HEK293 (cell line): ENCODE results near the gene SIRPB2.

Experiments
- CTCF ChIA-PET: fragments of 350-600 bp; formaldehyde crosslinking; extraction: SDS; loops from one replicate; lab custom pipeline; 2021; ENCODE audit warnings: antibody characterized with exemption; lab: Yijun Ruan, JAX
- POLR2A ChIA-PET: fragments of 300-600 bp; formaldehyde crosslinking; extraction: SDS; loops from one replicate; lab custom pipeline; 2020; ENCODE audit warnings: antibody characterized with exemption, inconsistent platforms; lab: Yijun Ruan, JAX
- H3K27ac ChIP-seq: fragments of 200-500 bp; sonication (Bioruptor generic); 2 replicates; pipeline ENCODE4 v1.5.1; 2014; ENCODE audit warnings: low read depth, low read length, control low read depth, inconsistent platforms; ENCODE audit errors: extremely low read depth
- H3K36me3 ChIP-seq, 2 experiments: fragments of 200-500 bp in 1 of 2; sonication (Bioruptor generic) in 1 of 2; 1 replicate in 1 of 2; 2 replicates in 1 of 2; pipeline ENCODE4 v1.5.1; 2014 to 2017; ENCODE audit warnings: inconsistent platforms in 2 of 2, low read length in 2 of 2; ENCODE audit not compliant: control insufficient read depth in 2 of 2, insufficient read depth in 1 of 2
- H3K4me1 ChIP-seq: fragments of 200-500 bp; sonication (Bioruptor generic); 2 replicates; pipeline ENCODE4 v1.5.1; 2014; ENCODE audit warnings: mild to moderate bottlenecking, low read length, inconsistent platforms; ENCODE audit not compliant: control insufficient read depth, insufficient read depth
- H3K4me3 ChIP-seq: 2 replicates; pipeline ENCODE4 v1.5.1; 2011; ENCODE audit warnings: low read depth, mild to moderate bottlenecking, control low read depth, low read length, moderate library complexity
- H3K9me3 ChIP-seq: fragments of 200-500 bp; sonication (Bioruptor generic); 2 replicates; pipeline ENCODE4 v1.5.1; 2014; ENCODE audit warnings: low read depth, low read length, inconsistent platforms; ENCODE audit not compliant: control insufficient read depth, insufficient read depth
- BCL11B ChIP-seq: fragments of 450-650 bp; formaldehyde crosslinking; IDR thresholded peaks from 2 replicates; pipeline ENCODE4 v1.5.1; 2016; ENCODE audit warnings: low read depth, missing biosample characterization, missing genetic modification characterization
- FEZF1 ChIP-seq: fragments of 450-650 bp; formaldehyde crosslinking; IDR thresholded peaks from 2 replicates; pipeline ENCODE4 v1.5.1; 2016; ENCODE audit warnings: missing biosample characterization, missing genetic modification characterization
- IKZF3 ChIP-seq: fragments of 450-650 bp; IDR thresholded peaks from 2 replicates; pipeline ENCODE4 v1.5.0; 2018; ENCODE audit warnings: missing biosample characterization, mild to moderate bottlenecking, missing genetic modification characterization, moderate library complexity
- REPIN1 ChIP-seq: fragments of 450-650 bp; formaldehyde crosslinking; IDR thresholded peaks from 2 replicates; pipeline ENCODE4 v1.5.1; 2017; ENCODE audit warnings: missing biosample characterization, missing genetic modification characterization, low read depth
- SCRT2 ChIP-seq: fragments of 450-650 bp; formaldehyde crosslinking; IDR thresholded peaks from 2 replicates; pipeline ENCODE4 v1.5.1; 2016; ENCODE audit warnings: missing biosample characterization, missing genetic modification characterization
- SP3 ChIP-seq: fragments of 450-650 bp; formaldehyde crosslinking; IDR thresholded peaks from 2 replicates; pipeline ENCODE4 v1.5.1; 2016; ENCODE audit warnings: missing biosample characterization, missing genetic modification characterization
- SP7 ChIP-seq: fragments of 450-650 bp; formaldehyde crosslinking; IDR thresholded peaks from 2 replicates; pipeline ENCODE4 v1.5.1; 2016; ENCODE audit warnings: missing biosample characterization, missing genetic modification characterization
- TCF7L2 ChIP-seq: IDR thresholded peaks from 2 replicates; pipeline ENCODE4 v1.6.1; 2011; ENCODE audit warnings: low read depth, mild to moderate bottlenecking, inconsistent platforms, low read length, moderate library complexity, borderline replicate concordance
- YY1 ChIP-seq: fragments of 450-650 bp; formaldehyde crosslinking; IDR thresholded peaks from 2 replicates; pipeline ENCODE4 v1.5.1; 2018; ENCODE audit warnings: missing biosample characterization, missing genetic modification characterization
- ZBTB48 ChIP-seq: fragments of 450-650 bp; formaldehyde crosslinking; IDR thresholded peaks from 2 replicates; pipeline ENCODE4 v1.5.1; 2016; ENCODE audit warnings: missing biosample characterization, missing genetic modification characterization
- ZFP3 ChIP-seq: fragments of 450-650 bp; formaldehyde crosslinking; IDR thresholded peaks from 2 replicates; pipeline ENCODE4 v1.5.1; 2016; ENCODE audit warnings: low read depth, missing biosample characterization, missing genetic modification characterization
- ZFP41 ChIP-seq: fragments of 450-650 bp; formaldehyde crosslinking; IDR thresholded peaks from 2 replicates; pipeline ENCODE4 v1.5.1; 2016; ENCODE audit warnings: missing biosample characterization, missing genetic modification characterization, borderline replicate concordance
- ZNF2 ChIP-seq: fragments of 450-650 bp; formaldehyde crosslinking; IDR thresholded peaks from 2 replicates; pipeline ENCODE4 v1.5.1; 2016; ENCODE audit warnings: missing biosample characterization, missing genetic modification characterization
- ZNF48 ChIP-seq: fragments of 450-650 bp; formaldehyde crosslinking; IDR thresholded peaks from 2 replicates; pipeline ENCODE4 v1.5.1; 2016; ENCODE audit warnings: missing biosample characterization, missing genetic modification characterization
- ZNF621 ChIP-seq: fragments of 450-650 bp; formaldehyde crosslinking; IDR thresholded peaks from 2 replicates; pipeline ENCODE4 v1.5.1; 2017; ENCODE audit warnings: missing biosample characterization, missing genetic modification characterization
- ZNF629 ChIP-seq: fragments of 450-650 bp; formaldehyde crosslinking; IDR thresholded peaks from 2 replicates; pipeline ENCODE4 v1.5.1; 2017; ENCODE audit warnings: missing biosample characterization, missing genetic modification characterization
- ZNF664 ChIP-seq: fragments of 450-650 bp; formaldehyde crosslinking; IDR thresholded peaks from 2 replicates; pipeline ENCODE4 v1.5.1; 2016; ENCODE audit warnings: missing biosample characterization, missing genetic modification characterization
- ZNF670 ChIP-seq: fragments of 450-650 bp; formaldehyde crosslinking; IDR thresholded peaks from 2 replicates; pipeline ENCODE4 v1.5.1; 2016; ENCODE audit warnings: missing biosample characterization, missing genetic modification characterization, low read depth
- ZNF76 ChIP-seq: fragments of 450-650 bp; formaldehyde crosslinking; IDR thresholded peaks from 2 replicates; pipeline ENCODE4; 2016; ENCODE audit warnings: low read depth, missing biosample characterization, missing genetic modification characterization, borderline replicate concordance
- TF ChIP-seq, protein P1 (sequence below): fragments of 450-650 bp; formaldehyde crosslinking; IDR thresholded peaks from 2 replicates; pipeline ENCODE4 v1.5.1; 2017; ENCODE audit warnings: missing biosample characterization, missing genetic modification characterization
- TF ChIP-seq, protein P2 (sequence below): fragments of 450-650 bp; formaldehyde crosslinking; IDR thresholded peaks from 2 replicates; pipeline ENCODE4; 2016; ENCODE audit warnings: missing biosample characterization, missing genetic modification characterization
- TF ChIP-seq, protein P3 (sequence below): fragments of 450-650 bp; formaldehyde crosslinking; IDR thresholded peaks from 2 replicates; pipeline ENCODE4 v1.5.1; 2016; ENCODE audit warnings: missing biosample characterization, missing genetic modification characterization
- TF ChIP-seq, protein P4 (sequence below): fragments of 450-650 bp; formaldehyde crosslinking; IDR thresholded peaks from 2 replicates; pipeline ENCODE4 v1.5.1; 2016; ENCODE audit warnings: missing biosample characterization, missing genetic modification characterization

Gene SIRPB2

DNA sequence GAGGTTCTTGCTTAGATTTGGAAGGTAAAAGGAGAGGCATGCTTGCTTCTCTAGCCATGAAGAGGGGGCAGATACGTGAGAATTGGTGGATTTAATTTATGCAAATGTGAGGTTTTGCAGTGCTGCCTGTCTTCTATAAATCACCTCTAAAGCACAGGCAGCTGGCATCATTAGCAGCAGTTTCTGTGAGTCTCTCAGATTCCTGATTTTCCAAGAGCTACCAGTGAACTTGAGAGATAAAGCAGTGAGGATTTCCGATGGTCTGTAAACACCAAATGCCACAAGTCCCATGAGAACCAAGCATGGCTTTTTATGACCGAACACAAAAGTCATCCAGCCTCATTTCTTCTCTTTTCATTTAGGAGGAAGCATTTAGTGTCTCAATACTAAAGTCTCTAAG is 3.2 kb upstream of the SIRPB2 start:
- Histone ChIP-seq H3K4me3 (no peak overlapping the region), H3K27ac (no peak overlapping the region), H3K36me3 (no peaks in the 10 kb centered on the region), H3K4me1 (peaks cover 3% of the 10 kb centered on the region; the same call in 1 of the 2 replicates), H3K9me3 (no peaks in the 10 kb centered on the region)
- ChIA-PET POLR2A (no interaction called here), CTCF (interaction anchor here (0.6 to 2.7 kb wide), 3 partner anchors 9 to 208 kb away, joined by 3 to 23 read pairs (median 7); no protein-coding TSS in a partner anchor)
- no peak for TF ChIP-seq ZNF670 (tag by site-specific recombination)
- TF ChIP-seq REPIN1 (tag by site-specific recombination), result no peak
- TF ChIP-seq SP3 (tag by site-specific recombination), result no peak
- no peak for TF ChIP-seq ZNF48 (tag by site-specific recombination)
- no peak for TF ChIP-seq FEZF1 (tag by site-specific recombination)

DNA sequence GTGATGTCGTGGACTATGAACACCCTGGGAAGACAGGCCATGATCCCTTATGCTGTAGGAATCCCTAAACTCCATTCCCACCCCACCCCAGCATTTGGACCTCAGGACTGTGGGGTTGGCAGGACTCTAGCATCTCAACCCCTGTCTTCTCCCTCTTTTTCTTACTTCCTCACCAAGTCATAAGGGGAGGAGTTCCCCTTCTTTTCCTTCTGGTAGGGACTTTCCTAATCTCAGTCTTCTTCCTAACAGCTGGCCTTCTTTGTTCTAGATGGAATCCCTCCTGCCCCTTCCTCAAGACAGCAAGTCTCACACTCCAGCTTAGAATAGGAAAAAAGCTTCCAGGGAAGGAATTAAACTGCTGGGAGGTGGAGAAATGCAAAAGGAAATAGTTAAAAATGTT is 2.3 kb upstream of the SIRPB2 start:
- TF ChIP-seq, protein P1, sequence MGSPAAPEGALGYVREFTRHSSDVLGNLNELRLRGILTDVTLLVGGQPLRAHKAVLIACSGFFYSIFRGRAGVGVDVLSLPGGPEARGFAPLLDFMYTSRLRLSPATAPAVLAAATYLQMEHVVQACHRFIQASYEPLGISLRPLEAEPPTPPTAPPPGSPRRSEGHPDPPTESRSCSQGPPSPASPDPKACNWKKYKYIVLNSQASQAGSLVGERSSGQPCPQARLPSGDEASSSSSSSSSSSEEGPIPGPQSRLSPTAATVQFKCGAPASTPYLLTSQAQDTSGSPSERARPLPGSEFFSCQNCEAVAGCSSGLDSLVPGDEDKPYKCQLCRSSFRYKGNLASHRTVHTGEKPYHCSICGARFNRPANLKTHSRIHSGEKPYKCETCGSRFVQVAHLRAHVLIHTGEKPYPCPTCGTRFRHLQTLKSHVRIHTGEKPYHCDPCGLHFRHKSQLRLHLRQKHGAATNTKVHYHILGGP (tag by site-specific recombination), result no peak
- TF ChIP-seq ZNF670 (tag by site-specific recombination) (no peak), SP7 (no peak), ZNF629 (tag by site-specific recombination) (no peak)
- POLR2A ChIA-PET, result no interaction called here
- CTCF ChIA-PET, result interaction anchor here (2.7 kb wide), 1 partner anchor 10 kb away, joined by 23 read pairs; no protein-coding TSS in a partner anchor
- Histone ChIP-seq H3K4me3 (no peak overlapping the region), H3K27ac (no peak overlapping the region), H3K36me3 (no peaks in the 10 kb centered on the region), H3K9me3 (no peaks in the 10 kb centered on the region), H3K4me1 (peaks cover 3% of the 10 kb centered on the region; the same call in 1 of the 2 replicates)

DNA sequence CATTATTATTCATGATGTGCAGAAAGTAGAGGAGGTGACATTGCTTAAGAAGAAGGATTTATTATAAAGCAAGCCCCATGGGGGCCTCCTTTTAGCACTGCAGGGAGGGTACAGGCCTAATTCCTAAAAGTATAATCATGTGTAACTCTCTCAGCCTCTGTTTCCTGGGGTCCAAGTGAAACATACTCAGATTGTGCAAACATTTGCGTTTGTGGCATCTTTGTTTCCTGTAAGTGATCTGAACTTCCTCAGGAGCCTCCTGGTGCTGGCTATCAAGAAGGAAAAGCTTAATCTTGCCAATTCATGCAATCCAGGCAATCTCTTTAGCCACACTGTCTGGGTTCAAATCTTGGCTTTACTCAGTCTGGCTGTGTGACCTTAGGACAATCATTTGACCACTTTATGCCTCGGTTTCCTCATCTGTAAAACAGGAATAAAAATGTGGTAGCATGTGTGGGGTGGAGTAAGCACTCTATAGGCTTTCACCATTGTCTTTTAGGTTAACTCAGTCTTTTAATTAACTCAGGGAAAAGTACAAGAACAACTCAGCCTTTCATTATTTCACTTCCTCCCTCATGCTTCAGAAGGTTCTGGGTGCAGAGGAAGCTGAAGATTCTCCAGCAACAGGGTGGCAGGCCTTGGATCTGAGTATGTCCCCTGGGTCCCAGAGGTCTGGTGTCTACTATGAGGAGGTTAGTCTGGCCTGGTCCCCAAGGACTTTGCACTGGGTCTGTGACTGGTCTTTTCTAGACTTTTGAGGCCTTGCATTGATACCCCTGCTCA is 831 bp upstream of the SIRPB2 start:
- Histone ChIP-seq H3K27ac (no peak overlapping the region), H3K4me1 (peaks cover 3% of the 10 kb centered on the region; the same call in 1 of the 2 replicates), H3K36me3 (no peaks in the 10 kb centered on the region), H3K9me3 (no peaks in the 10 kb centered on the region), H3K4me3 (no peak overlapping the region)
- TF ChIP-seq ZNF76, result no peak
- TF ChIP-seq BCL11B (tag by site-specific recombination), result no peak
- TF ChIP-seq ZNF664, result no peak
- no peak for TF ChIP-seq TCF7L2
- no peak for TF ChIP-seq ZFP3 (tag by site-specific recombination)
- no peak for TF ChIP-seq ZFP41 (tag by site-specific recombination)
- TF ChIP-seq SCRT2, result no peak
- ChIA-PET CTCF (interaction anchor here (0.6 to 2.0 kb wide), 3 partner anchors 11 to 52 kb away, joined by 3 to 11 read pairs (median 3); no protein-coding TSS in a partner anchor), POLR2A (no interaction called here)

DNA sequence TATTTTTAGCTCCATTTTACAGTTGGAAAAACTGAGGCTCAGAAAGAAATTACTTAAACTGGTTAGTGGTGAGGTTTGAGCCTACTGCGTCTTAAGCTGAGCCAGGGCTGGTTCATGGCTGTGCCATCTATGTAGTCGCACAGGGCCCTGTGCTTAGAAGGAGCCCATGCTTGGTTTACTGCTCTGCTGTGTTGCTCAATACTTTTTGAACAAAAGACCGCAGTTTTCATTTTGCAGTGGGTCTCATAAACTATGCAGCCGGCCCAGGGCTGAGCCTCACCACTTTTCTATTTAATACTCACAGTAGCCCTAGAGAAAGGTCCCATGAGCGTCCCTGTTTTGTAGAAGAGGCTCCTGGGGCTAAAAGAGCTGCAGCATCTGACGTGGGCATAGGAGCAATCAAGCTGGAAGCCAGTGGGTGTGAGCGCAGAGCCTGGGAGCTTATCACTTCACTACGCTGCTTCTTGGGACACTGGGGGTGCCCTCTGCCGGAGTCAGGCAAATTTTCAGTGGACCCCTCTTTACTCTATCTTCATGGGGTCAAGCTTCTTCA is 501 bp downstream of the SIRPB2 start:
- H3K4me3 ChIP-seq, result no peak overlapping the region
- ChIA-PET CTCF (interaction anchor here (0.6 to 2.2 kb wide), 3 partner anchors 9 to 310 kb away, joined by 3 to 15 read pairs (median 5); no protein-coding TSS in a partner anchor), POLR2A (no interaction called here)
- peaks cover 3% of the 10 kb centered on the region; the same call in 1 of the 2 replicates for H3K4me1 ChIP-seq
- no peaks in the 10 kb centered on the region for H3K36me3 ChIP-seq
- H3K27ac ChIP-seq, result no peak overlapping the region
- H3K9me3 ChIP-seq, result no peaks in the 10 kb centered on the region
- TF ChIP-seq ZBTB48 (no peak), ZNF621 (tag by site-specific recombination) (no peak), ZNF2 (no peak), IKZF3 (tag by site-specific recombination) (no peak), YY1 (tag by site-specific recombination) (no peak)
- TF ChIP-seq, protein P2, sequence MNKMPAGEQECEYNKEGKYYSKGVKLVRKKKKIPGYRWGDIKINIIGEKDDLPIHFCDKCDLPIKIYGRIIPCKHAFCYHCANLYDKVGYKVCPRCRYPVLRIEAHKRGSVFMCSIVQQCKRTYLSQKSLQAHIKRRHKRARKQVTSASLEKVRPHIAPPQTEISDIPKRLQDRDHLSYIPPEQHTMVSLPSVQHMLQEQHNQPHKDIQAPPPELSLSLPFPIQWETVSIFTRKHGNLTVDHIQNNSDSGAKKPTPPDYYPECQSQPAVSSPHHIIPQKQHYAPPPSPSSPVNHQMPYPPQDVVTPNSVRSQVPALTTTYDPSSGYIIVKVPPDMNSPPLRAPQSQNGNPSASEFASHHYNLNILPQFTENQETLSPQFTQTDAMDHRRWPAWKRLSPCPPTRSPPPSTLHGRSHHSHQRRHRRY (tag by site-specific recombination), result no peak
- TF ChIP-seq, protein P3, sequence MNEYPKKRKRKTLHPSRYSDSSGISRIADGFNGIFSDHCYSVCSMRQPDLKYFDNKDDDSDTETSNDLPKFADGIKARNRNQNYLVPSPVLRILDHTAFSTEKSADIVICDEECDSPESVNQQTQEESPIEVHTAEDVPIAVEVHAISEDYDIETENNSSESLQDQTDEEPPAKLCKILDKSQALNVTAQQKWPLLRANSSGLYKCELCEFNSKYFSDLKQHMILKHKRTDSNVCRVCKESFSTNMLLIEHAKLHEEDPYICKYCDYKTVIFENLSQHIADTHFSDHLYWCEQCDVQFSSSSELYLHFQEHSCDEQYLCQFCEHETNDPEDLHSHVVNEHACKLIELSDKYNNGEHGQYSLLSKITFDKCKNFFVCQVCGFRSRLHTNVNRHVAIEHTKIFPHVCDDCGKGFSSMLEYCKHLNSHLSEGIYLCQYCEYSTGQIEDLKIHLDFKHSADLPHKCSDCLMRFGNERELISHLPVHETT (tag by site-specific recombination), result no peak
- TF ChIP-seq, protein P4, sequence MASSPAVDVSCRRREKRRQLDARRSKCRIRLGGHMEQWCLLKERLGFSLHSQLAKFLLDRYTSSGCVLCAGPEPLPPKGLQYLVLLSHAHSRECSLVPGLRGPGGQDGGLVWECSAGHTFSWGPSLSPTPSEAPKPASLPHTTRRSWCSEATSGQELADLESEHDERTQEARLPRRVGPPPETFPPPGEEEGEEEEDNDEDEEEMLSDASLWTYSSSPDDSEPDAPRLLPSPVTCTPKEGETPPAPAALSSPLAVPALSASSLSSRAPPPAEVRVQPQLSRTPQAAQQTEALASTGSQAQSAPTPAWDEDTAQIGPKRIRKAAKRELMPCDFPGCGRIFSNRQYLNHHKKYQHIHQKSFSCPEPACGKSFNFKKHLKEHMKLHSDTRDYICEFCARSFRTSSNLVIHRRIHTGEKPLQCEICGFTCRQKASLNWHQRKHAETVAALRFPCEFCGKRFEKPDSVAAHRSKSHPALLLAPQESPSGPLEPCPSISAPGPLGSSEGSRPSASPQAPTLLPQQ (tag by site-specific recombination), result no peak
